ENCODE measurements around the gene DOK7.

Gene DOK7

DNA sequence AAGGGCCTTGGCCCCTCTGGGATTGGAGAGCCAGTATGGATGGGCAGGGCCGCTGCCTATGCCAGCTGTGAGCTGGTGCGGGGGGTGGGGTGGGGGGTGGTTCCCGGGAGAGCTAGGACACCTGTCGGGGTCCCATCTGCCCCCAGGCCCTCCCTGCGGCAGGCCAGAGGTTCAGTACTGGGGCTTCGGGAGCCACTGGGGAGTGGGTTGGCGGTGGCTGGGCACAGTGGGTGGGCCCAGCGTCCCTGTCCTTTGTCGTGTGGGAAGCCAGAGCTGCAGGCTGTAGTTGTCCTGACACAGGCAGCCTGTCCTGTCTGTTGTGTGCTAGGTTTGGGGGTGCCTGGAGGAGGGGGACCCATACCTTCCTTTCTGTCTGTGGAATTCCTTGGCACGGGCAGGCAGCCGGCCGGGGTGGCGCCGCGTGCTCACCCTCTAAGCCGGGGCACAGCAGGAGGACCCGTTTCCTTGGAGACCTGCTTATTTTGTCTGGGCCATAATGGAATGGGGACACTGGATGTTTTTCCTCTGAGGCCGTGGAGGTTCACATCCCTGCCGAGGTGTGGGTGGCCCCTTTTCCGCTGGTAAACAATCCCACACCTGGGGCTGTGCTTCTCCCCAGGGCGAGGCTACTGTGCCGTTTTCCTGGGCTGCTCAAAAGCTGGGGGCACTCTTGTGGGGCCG, 14.8 kb downstream of the DOK7 start:
- no peak for TF ChIP-seq OSR1 (CRISPR knock-in tag; IDR thresholded peaks at IDR 0.05)
- no peak for TF ChIP-seq TSHZ2 (CRISPR knock-in tag; IDR thresholded peaks at IDR 0.05)
- no peak for TF ChIP-seq POU6F1 (CRISPR knock-in tag; IDR thresholded peaks at IDR 0.05; ENCODE audit: borderline replicate concordance, low read depth)
- ATAC-seq: no peak

GRCh38 chr4:3478446-3479357, 15.6 kb downstream of the DOK7 start:
- TF ChIP-seq OSR1 (CRISPR knock-in tag; IDR thresholded peaks at IDR 0.05) (no peak), ZC3H10 (CRISPR knock-in tag; IDR thresholded peaks at IDR 0.05) (no peak), RARB (CRISPR knock-in tag; IDR thresholded peaks at IDR 0.05) (no peak), ZNF565 (CRISPR knock-in tag; conservative IDR thresholded peaks at IDR 0.05; ENCODE audit: low read depth) (no peak), SNAI2 (CRISPR knock-in tag; IDR thresholded peaks at IDR 0.05) (no peak), BACH2 (CRISPR knock-in tag; IDR thresholded peaks at IDR 0.05; ENCODE audit: borderline replicate concordance) (no peak), ISL1 (CRISPR knock-in tag; IDR thresholded peaks at IDR 0.05) (no peak), ZNF70 (CRISPR knock-in tag; IDR thresholded peaks at IDR 0.05) (no peak), POU6F1 (CRISPR knock-in tag; IDR thresholded peaks at IDR 0.05; ENCODE audit: borderline replicate concordance, low read depth) (no peak), ARNTL (CRISPR knock-in tag; IDR thresholded peaks at IDR 0.05; ENCODE audit: borderline replicate concordance, low read depth) (no peak), PATZ1 (CRISPR knock-in tag; IDR thresholded peaks at IDR 0.05; ENCODE audit: borderline replicate concordance) (no peak)
- no peak for ATAC-seq

DNA sequence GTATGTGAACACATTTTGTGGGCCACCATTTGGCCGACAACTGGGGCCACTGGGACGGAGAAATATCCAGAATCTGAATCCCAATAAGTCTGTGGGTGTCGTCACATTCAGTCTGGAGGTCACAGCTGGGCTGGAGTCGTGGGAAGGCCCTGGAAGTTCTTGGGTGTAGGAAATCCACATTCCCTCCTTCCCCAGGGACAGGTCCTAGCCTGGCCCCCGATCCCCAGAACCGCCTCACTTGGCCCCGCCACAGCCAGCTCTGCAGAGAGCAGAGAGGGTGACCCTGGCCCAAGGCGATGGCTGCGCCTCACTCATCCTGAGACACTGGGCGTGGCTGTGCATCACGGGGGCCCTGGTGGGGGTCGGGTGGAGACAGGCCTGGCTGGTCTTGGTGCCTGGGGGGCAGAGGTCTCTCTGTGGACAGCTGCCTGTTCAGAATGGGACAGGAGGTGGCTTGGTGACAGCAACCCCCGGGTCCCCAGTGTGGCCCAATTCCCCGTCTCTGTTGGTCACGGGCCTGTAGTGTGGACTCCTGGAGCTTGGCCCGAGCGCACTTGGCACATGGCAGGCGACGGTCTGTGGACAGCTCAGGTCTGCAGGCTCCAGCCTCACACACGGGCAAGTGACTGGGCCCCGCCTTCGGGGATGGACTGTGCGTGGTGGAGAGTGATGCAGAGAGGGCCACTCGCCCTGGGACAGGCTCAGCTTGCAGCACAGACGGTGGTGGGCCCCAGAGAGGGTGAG, 16.4 kb downstream of the DOK7 start:
- no peak for ATAC-seq
- no peak for TF ChIP-seq PATZ1 (CRISPR knock-in tag; IDR thresholded peaks at IDR 0.05; ENCODE audit: borderline replicate concordance)
- no peak for TF ChIP-seq ARNTL (CRISPR knock-in tag; IDR thresholded peaks at IDR 0.05; ENCODE audit: borderline replicate concordance, low read depth)
- TF ChIP-seq ESRRG (CRISPR knock-in tag; IDR thresholded peaks at IDR 0.05): no peak
- TF ChIP-seq POU6F1 (CRISPR knock-in tag; IDR thresholded peaks at IDR 0.05; ENCODE audit: borderline replicate concordance, low read depth): no peak
- no peak for TF ChIP-seq OSR1 (CRISPR knock-in tag; IDR thresholded peaks at IDR 0.05)
- TF ChIP-seq BACH2 (CRISPR knock-in tag; IDR thresholded peaks at IDR 0.05; ENCODE audit: borderline replicate concordance): no peak
- no peak for TF ChIP-seq ZNF565 (CRISPR knock-in tag; conservative IDR thresholded peaks at IDR 0.05; ENCODE audit: low read depth)
- no peak for TF ChIP-seq TOX (CRISPR knock-in tag; IDR thresholded peaks at IDR 0.05; ENCODE audit: borderline replicate concordance)
- TF ChIP-seq ZFP30 (CRISPR knock-in tag; IDR thresholded peaks at IDR 0.05): no peak
- TF ChIP-seq RARB (CRISPR knock-in tag; IDR thresholded peaks at IDR 0.05): no peak
- no peak for TF ChIP-seq ZFP3 (CRISPR knock-in tag; IDR thresholded peaks at IDR 0.05)
- no peak for TF ChIP-seq PPARA (CRISPR knock-in tag; IDR thresholded peaks at IDR 0.05; ENCODE audit: borderline replicate concordance)
- no peak for TF ChIP-seq ISL1 (CRISPR knock-in tag; IDR thresholded peaks at IDR 0.05)
